ENCODE measurements around the gene ZNF277.
A peak's percentile ranks its signal among the peaks of the same experiment; 100 is the strongest.
"Not testable (repeated sequence)": the region's sequence is repeated elsewhere in the genome, so short reads cannot be mapped to it uniquely, and the experiment has no call there.

Gene ZNF277

GRCh38 chr7:112300072-112300471, 93.6 kb downstream of the ZNF277 start:
- TF ChIP-seq CTCF (IDR thresholded peaks at IDR 0.05; ENCODE audit: low read depth, low read length) (no peak), MYC (IDR thresholded peaks at IDR 0.05; ENCODE audit: low read depth, low read length) (no peak), POLR2A (IDR thresholded peaks at IDR 0.05; ENCODE audit: extremely low read depth, insufficient read length) (no peak), MAX (IDR thresholded peaks at IDR 0.05; ENCODE audit: low read depth, low read length) (no peak)
- DNase-seq (ENCODE audit: low read depth) = no peak
- H3K4me3 ChIP-seq (ENCODE audit: low read depth, low read length) = no peak overlapping the region

- DNase-seq (ENCODE audit: low read depth) = no peak
- H3K4me3 ChIP-seq (ENCODE audit: low read depth, low read length) = no peak overlapping the region
- TF ChIP-seq CTCF (IDR thresholded peaks at IDR 0.05; ENCODE audit: low read depth, low read length) (no peak), POLR2A (IDR thresholded peaks at IDR 0.05; ENCODE audit: extremely low read depth, insufficient read length) (no peak), MAX (IDR thresholded peaks at IDR 0.05; ENCODE audit: low read depth, low read length) (no peak), MYC (IDR thresholded peaks at IDR 0.05; ENCODE audit: low read depth, low read length) (no peak)
Measured at GRCh38 chr7:112300831-112301407, 94.4 kb downstream of the ZNF277 start.

- no peak for TF ChIP-seq POLR2A (IDR thresholded peaks at IDR 0.05; ENCODE audit: extremely low read depth, insufficient read length)
- no peak for TF ChIP-seq MYC (IDR thresholded peaks at IDR 0.05; ENCODE audit: low read depth, low read length)
- DNase-seq (ENCODE audit: low read depth) = peak; percentile 14
- no peak overlapping the region for H3K4me3 ChIP-seq (ENCODE audit: low read depth, low read length)
Measured at GRCh38 chr7:112302566-112302965, 96.1 kb downstream of the ZNF277 start.

GRCh38 chr7:112306903-112307302, 100.4 kb downstream of the ZNF277 start:
- TF ChIP-seq POLR2A (IDR thresholded peaks at IDR 0.05; ENCODE audit: extremely low read depth, insufficient read length) = no peak
- DNase-seq (ENCODE audit: low read depth) = no peak
- H3K4me3 ChIP-seq (ENCODE audit: low read depth, low read length) = no peak overlapping the region

- no peak for DNase-seq (ENCODE audit: low read depth)
- no peak overlapping the region for H3K4me3 ChIP-seq (ENCODE audit: low read depth, low read length)
- no peak for TF ChIP-seq POLR2A (IDR thresholded peaks at IDR 0.05; ENCODE audit: extremely low read depth, insufficient read length)
- no peak for TF ChIP-seq MYC (IDR thresholded peaks at IDR 0.05; ENCODE audit: low read depth, low read length)
- TF ChIP-seq MAX (IDR thresholded peaks at IDR 0.05; ENCODE audit: low read depth, low read length) = no peak
- no peak for TF ChIP-seq CTCF (IDR thresholded peaks at IDR 0.05; ENCODE audit: low read depth, low read length)
Measured at GRCh38 chr7:112307506-112307905, 101.0 kb downstream of the ZNF277 start.

GRCh38 chr7:112308974-112309373, 102.5 kb downstream of the ZNF277 start:
- DNase-seq (ENCODE audit: low read depth) = no peak
- no peak for TF ChIP-seq POLR2A (IDR thresholded peaks at IDR 0.05; ENCODE audit: extremely low read depth, insufficient read length)
- TF ChIP-seq MAX (IDR thresholded peaks at IDR 0.05; ENCODE audit: low read depth, low read length) = no peak
- TF ChIP-seq CTCF (IDR thresholded peaks at IDR 0.05; ENCODE audit: low read depth, low read length) = no peak
- TF ChIP-seq MYC (IDR thresholded peaks at IDR 0.05; ENCODE audit: low read depth, low read length) = no peak
- no peak overlapping the region for H3K4me3 ChIP-seq (ENCODE audit: low read depth, low read length)

GRCh38 chr7:112316803-112317202, 110.3 kb downstream of the ZNF277 start:
- DNase-seq (ENCODE audit: low read depth); H3K4me3 ChIP-seq (ENCODE audit: low read depth, low read length): not testable (repeated sequence)
